Common myeloid progenitor, CD34-positive (primary cell): ENCODE data around the gene ARHGAP42.

Source experiments
- CTCF ChIA-PET: fragments of 350-600 bp; sonication (Branson Sonifier 250); formaldehyde crosslinking; loops from one replicate; lab custom pipeline; 2021; ENCODE audit warnings: antibody characterized with exemption; lab: Charles Lee
- POLR2A ChIA-PET: fragments of 350-600 bp; sonication (Branson Sonifier 250); formaldehyde crosslinking; loops from one replicate; lab custom pipeline; 2021; ENCODE audit warnings: antibody characterized with exemption; lab: Charles Lee
- DNase-seq, 3 donors: peaks; one replicate each; pipeline versions ENCODE4 v3.0.0 to v3.0.0-alpha.2; 2013
- H3K27ac ChIP-seq, 2 experiments: 1 replicate in 1 of 2; 2 replicates in 1 of 2; pipeline ENCODE4 v1.7.0; 2013; ENCODE audit warnings: inconsistent platforms in 2 of 2, low read length in 2 of 2, mild to moderate bottlenecking in 2 of 2, low read depth in 1 of 2, moderate library complexity in 1 of 2; ENCODE audit not compliant: severe bottlenecking in 2 of 2, insufficient read depth in 1 of 2, poor library complexity in 1 of 2
- H3K27me3 ChIP-seq, 5 experiments: replicated peaks in 2 of 5; 1 replicate in 3 of 5; 2 replicates in 2 of 5; pipeline versions ENCODE4 v1.6.1 to v1.7.0; 2013; ENCODE audit warnings: low read length in 4 of 5, mild to moderate bottlenecking in 2 of 5, moderate library complexity in 2 of 5, inconsistent platforms in 1 of 5; ENCODE audit not compliant: insufficient read depth in 5 of 5, control insufficient read depth in 4 of 5
- H3K36me3 ChIP-seq, 4 experiments: 1 replicate in 2 of 4; 2 replicates in 2 of 4; pipeline versions ENCODE4 v1.6.1 to v1.7.0; 2013; ENCODE audit warnings: low read length in 3 of 4, control low read depth in 1 of 4, mild to moderate bottlenecking in 1 of 4; ENCODE audit not compliant: control insufficient read depth in 4 of 4, insufficient read depth in 4 of 4
- H3K4me1 ChIP-seq, 4 experiments: 1 replicate in 3 of 4; 2 replicates in 1 of 4; pipeline versions ENCODE4 v1.6.1 to v1.7.1; 2013; ENCODE audit warnings: low read length in 3 of 4, mild to moderate bottlenecking in 3 of 4, control low read depth in 1 of 4, inconsistent platforms in 1 of 4, moderate library complexity in 1 of 4; ENCODE audit not compliant: control insufficient read depth in 4 of 4, insufficient read depth in 4 of 4; ENCODE audit errors: control extremely low read depth in 1 of 4
- H3K4me3 ChIP-seq, 7 experiments: 1 replicate in 4 of 7; 2 replicates in 3 of 7; pipeline versions ENCODE4 v1.5.1 to v1.7.0; 2013; ENCODE audit warnings: mild to moderate bottlenecking in 7 of 7, low read length in 6 of 7, moderate library complexity in 6 of 7, inconsistent platforms in 2 of 7, low read depth in 2 of 7, control low read depth in 1 of 7; ENCODE audit not compliant: insufficient read depth in 4 of 7, control insufficient read depth in 1 of 7; ENCODE audit errors: extremely low read depth in 1 of 7
- H3K9me3 ChIP-seq, 5 experiments: 1 replicate in 4 of 5; 2 replicates in 1 of 5; pipeline versions ENCODE4 v1.6.1 to v1.7.1; 2013; ENCODE audit warnings: low read length in 4 of 5, mild to moderate bottlenecking in 2 of 5, inconsistent platforms in 1 of 5, low read depth in 1 of 5, moderate library complexity in 1 of 5; ENCODE audit not compliant: control insufficient read depth in 4 of 5, insufficient read depth in 2 of 5; ENCODE audit errors: control extremely low read depth in 1 of 5
- WGBS: methylation state at CpG from one replicate; pipeline ENCODE4 v1.1.5; 2013; ENCODE audit not compliant: insufficient coverage; 5-methylcytosine and 5-hydroxymethylcytosine counted together

Gene ARHGAP42

GRCh38 chr11:100861212-100861611 is 174.1 kb downstream of the ARHGAP42 start:
- ChIA-PET CTCF (interaction anchor here (1.5 kb wide), 1 partner anchor 14 kb away, joined by 3 read pairs; no protein-coding TSS in a partner anchor), POLR2A (no interaction called here)
- H3K4me3 ChIP-seq: no peak overlapping the region
- no peaks in the 10 kb centered on the region for H3K36me3 ChIP-seq
- WGBS: 100% methylated on average over 1 of the region's 3 CpGs
- no peak overlapping the region for H3K27ac ChIP-seq
- peaks cover 1 to 18% (median 10%) of the 10 kb centered on the region in 4 experiments for H3K4me1 ChIP-seq
- no peak for DNase-seq
- H3K27me3 ChIP-seq: no peaks in the 10 kb centered on the region
- no peaks in the 10 kb centered on the region for H3K9me3 ChIP-seq

- CTCF ChIA-PET: no interaction called here
- peak; percentile 72 to 93 (median 85) for DNase-seq
- POLR2A ChIA-PET: no interaction called here
- H3K4me1 ChIP-seq: peaks cover 1 to 18% (median 10%) of the 10 kb centered on the region in 4 experiments
- no peaks in the 10 kb centered on the region for H3K27me3 ChIP-seq
- 32% methylated on average over 2 of the region's 2 CpGs for WGBS
- H3K27ac ChIP-seq: peak overlapping the region; percentile 33 to 65
- no peaks in the 10 kb centered on the region for H3K36me3 ChIP-seq
- peaks cover 0 to 3% (median 0%) of the 10 kb centered on the region in 5 experiments for H3K9me3 ChIP-seq
- peak overlapping the region in 1 of 7 experiments; percentile 0 for H3K4me3 ChIP-seq
Observed at GRCh38 chr11:100863080-100863581, 176.0 kb downstream of the ARHGAP42 start.

- no peak overlapping the region for H3K27ac ChIP-seq
- POLR2A ChIA-PET: no interaction called here
- WGBS: no CpG with 5 or more reads among the region's 4 CpGs
- no peak for DNase-seq
- CTCF ChIA-PET: no interaction called here
- H3K9me3 ChIP-seq: peaks cover 0 to 3% (median 0%) of the 10 kb centered on the region in 5 experiments
- no peaks in the 10 kb centered on the region for H3K27me3 ChIP-seq
- H3K4me1 ChIP-seq: peaks cover 1 to 18% (median 10%) of the 10 kb centered on the region in 4 experiments
- H3K4me3 ChIP-seq: no peak overlapping the region
- no peaks in the 10 kb centered on the region for H3K36me3 ChIP-seq
Observed at GRCh38 chr11:100865443-100866065, 178.5 kb downstream of the ARHGAP42 start.

GRCh38 chr11:100866453-100866852 is 179.4 kb downstream of the ARHGAP42 start:
- ChIA-PET POLR2A (interaction anchor here (0.6 kb wide), 1 partner anchor 692 kb away, joined by 3 read pairs; no protein-coding TSS in a partner anchor), CTCF (no interaction called here)
- no peak overlapping the region for H3K4me3 ChIP-seq
- no peaks in the 10 kb centered on the region for H3K27me3 ChIP-seq
- H3K36me3 ChIP-seq: no peaks in the 10 kb centered on the region
- no peak overlapping the region for H3K27ac ChIP-seq
- peak in 2 of 3 donors; percentile 38 to 61 for DNase-seq
- H3K9me3 ChIP-seq: peaks cover 0 to 3% (median 0%) of the 10 kb centered on the region in 5 experiments
- H3K4me1 ChIP-seq: peaks cover 1 to 18% (median 10%) of the 10 kb centered on the region in 4 experiments

- CTCF ChIA-PET: no interaction called here
- Histone ChIP-seq H3K27ac (no peak overlapping the region), H3K36me3 (no peaks in the 10 kb centered on the region), H3K27me3 (no peaks in the 10 kb centered on the region), H3K9me3 (peaks cover 0 to 3% (median 0%) of the 10 kb centered on the region in 5 experiments), H3K4me1 (peaks cover 1 to 17% (median 9%) of the 10 kb centered on the region in 4 experiments), H3K4me3 (no peak overlapping the region)
- DNase-seq: no peak
- no CpG with 5 or more reads among the region's 2 CpGs for WGBS
- POLR2A ChIA-PET: no interaction called here
Observed at GRCh38 chr11:100867606-100868005, 180.5 kb downstream of the ARHGAP42 start.

- Histone ChIP-seq H3K36me3 (no peaks in the 10 kb centered on the region), H3K4me3 (no peak overlapping the region), H3K27me3 (no peaks in the 10 kb centered on the region), H3K27ac (no peak overlapping the region), H3K9me3 (peaks cover 0 to 3% (median 0%) of the 10 kb centered on the region in 5 experiments), H3K4me1 (peaks cover 0 to 1% (median 0%) of the 10 kb centered on the region in 4 experiments)
- ChIA-PET CTCF (interaction anchor here (1.5 kb wide), 1 partner anchor 15 kb away, joined by 3 read pairs; no protein-coding TSS in a partner anchor), POLR2A (no interaction called here)
- no peak for DNase-seq
- WGBS: no CpG with 5 or more reads among the region's 1 CpG
Observed at GRCh38 chr11:100869328-100869727, 182.2 kb downstream of the ARHGAP42 start.

GRCh38 chr11:100870138-100870537 is 183.1 kb downstream of the ARHGAP42 start:
- 85% methylated on average over 2 of the region's 4 CpGs for WGBS
- no peaks in the 10 kb centered on the region for H3K4me1 ChIP-seq
- DNase-seq: no peak
- H3K36me3 ChIP-seq: no peaks in the 10 kb centered on the region
- no peaks in the 10 kb centered on the region for H3K27me3 ChIP-seq
- ChIA-PET POLR2A (no interaction called here), CTCF (interaction anchor here (1.5 kb wide), 1 partner anchor 15 kb away, joined by 3 read pairs; no protein-coding TSS in a partner anchor)
- H3K9me3 ChIP-seq: peaks cover 0 to 3% (median 0%) of the 10 kb centered on the region in 5 experiments
- no peak overlapping the region for H3K27ac ChIP-seq
- no peak overlapping the region for H3K4me3 ChIP-seq
